Fibroblast of lung (primary cell): ENCODE data around the gene FLNB.

Experiments used
- CTCF ChIP-seq, 2 donors: IDR thresholded peaks in 1 of 2; conservative IDR thresholded peaks in 1 of 2; 1 replicate in 1 of 2; 2 replicates in 1 of 2; pipeline ENCODE4 v1.5.1; 2011 to 2012; ENCODE audit warnings: low read length in 2 of 2, control low read depth in 1 of 2, inconsistent platforms in 1 of 2, low read depth in 1 of 2, mild to moderate bottlenecking in 1 of 2
- EZH2 ChIP-seq: IDR thresholded peaks from 2 replicates; pipeline ENCODE4 v1.5.1; 2012; ENCODE audit warnings: low read length, control low read depth, mild to moderate bottlenecking; ENCODE audit errors: missing control alignments

DNA sequence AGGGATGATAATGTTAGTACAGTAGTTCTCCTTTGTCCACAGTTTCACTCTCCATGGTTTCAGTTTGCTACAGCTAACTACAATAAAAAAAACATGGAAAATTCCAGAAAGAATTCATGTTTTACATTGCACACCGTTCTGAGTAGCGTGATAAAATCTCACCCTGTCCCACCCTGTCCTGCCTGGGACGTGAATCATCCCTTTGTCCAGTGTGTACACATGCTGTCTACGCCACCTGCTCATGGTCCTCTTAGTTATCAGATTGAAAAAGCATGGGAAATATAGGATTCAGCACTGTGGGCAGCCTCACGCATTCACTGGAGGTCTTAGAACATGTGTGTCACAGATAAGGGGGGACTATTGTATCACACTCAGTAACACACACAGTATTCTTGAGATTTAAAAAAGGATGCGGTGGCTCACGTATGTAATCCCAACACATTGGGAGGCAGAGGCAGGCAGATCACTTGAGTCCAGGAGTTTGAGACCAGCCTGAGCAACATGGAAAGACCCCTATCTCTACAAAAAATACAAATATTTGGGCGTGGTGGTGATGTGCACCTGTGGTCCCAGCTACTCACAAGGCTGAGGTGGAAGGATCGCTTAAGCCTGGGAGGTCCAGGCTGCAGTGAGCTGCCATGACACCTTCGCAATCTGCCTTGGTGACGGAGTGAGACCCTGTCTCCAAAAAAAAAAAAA lies 8.7 kb upstream of the FLNB start:
- TF ChIP-seq CTCF (conservative IDR thresholded peaks at IDR 0.05 in 1 of 2, IDR thresholded peaks at IDR 0.05 in 1 of 2; ENCODE audit: low read depth in 1 of 2, low read length in 2 of 2) (no peak), EZH2 (no peak)
